Stimulated activated CD4-positive, alpha-beta T cell treated with anti-CD3 and anti-CD28 coated beads, Interleukin-1b, Interleukin-23, amount 100 ng/mL, for 1 hour (primary cell): Measurements from ENCODE around the gene PSMB7.

ENCODE experiments used
- DNase-seq, 2 donors: peaks; one replicate each; pipeline ENCODE4 v3.0.0-alpha.2; 2020; ENCODE audit warnings: low read depth in 2 of 2

Gene PSMB7

GRCh38 chr9:124384210-124384609, 31.0 kb downstream of the PSMB7 start:
- DNase-seq: no peak

- DNase-seq: no peak
Observed at GRCh38 chr9:124381170-124381945, 33.9 kb downstream of the PSMB7 start.

DNA sequence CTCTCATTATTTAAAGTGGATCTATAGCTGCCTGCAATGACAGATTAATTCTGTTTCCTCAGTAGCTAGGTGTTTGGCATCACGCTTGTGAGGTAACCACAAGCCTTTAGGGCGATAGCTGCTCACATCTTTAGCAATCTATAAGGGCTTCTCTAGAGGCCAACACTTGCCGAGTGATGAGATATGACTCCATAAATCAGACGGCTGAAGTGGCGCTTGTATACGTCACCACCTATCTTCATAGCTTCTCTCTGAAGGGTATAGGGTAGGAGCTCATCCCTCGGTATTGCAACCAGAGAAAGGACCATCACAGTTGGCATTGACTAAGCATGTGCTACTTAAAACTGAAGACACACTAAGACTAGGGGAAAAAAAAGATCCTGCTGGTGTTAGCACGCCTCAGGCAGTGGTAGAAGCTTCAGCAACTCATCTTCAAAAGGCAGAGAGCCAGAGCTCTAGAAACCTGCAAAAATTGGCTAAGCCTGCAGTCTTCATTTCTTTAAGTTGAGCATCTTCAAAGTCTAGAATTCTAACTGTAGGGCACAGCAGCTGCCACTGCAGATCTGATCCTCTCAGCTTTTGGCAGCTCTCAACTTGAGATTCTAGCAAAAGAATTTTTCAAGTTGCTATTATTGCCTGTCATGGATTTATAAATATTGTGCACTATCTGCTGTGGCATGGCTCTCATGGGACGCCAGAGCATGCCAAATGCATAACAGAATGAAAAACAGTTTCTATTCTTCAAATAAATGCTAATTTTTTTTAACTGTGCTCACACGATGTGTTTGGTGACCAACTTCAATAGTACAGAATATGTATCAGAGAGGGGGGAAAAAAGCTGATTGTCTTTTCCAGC, 37.5 kb downstream of the PSMB7 start:
- DNase-seq: no peak

DNA sequence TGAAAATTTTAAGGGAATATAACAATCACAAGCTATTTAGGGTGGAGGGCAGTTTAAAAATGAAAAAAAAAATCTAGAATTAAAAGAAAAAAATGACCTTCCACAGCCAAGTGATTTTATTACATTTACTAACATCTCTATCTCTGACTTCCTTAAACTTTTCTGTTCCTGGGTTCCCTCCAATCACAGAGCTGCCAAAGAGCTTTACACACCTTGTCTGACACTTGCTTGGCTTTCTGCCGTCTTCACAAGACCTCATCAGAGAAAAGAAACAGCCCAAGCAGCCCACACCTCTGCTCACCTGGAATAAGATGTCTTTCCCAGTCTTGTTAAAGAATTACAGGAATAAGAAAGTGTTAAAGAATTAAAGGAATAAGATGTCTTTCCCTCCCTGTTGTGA, 38.9 kb downstream of the PSMB7 start:
- DNase-seq: no peak

GRCh38 chr9:124375726-124376125, 39.5 kb downstream of the PSMB7 start:
- no peak for DNase-seq

DNA sequence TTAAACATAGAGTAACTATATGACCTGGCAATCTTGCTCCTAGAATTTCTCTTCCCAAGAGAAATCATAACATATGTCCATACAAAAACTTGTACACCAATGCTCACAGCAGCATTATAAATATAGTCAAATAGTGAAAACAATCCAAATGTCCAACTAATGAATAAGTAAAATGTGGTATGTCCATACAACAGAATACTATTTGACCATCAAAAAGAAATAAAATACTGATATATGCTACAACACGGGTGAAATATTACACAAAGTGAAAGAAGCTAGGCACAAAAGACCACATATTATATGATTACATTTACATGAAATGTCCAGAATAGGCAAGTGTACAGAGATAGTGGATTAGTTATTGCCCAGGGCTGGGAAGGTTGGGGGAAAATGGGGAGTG, 41.4 kb downstream of the PSMB7 start:
- no peak for DNase-seq

DNA sequence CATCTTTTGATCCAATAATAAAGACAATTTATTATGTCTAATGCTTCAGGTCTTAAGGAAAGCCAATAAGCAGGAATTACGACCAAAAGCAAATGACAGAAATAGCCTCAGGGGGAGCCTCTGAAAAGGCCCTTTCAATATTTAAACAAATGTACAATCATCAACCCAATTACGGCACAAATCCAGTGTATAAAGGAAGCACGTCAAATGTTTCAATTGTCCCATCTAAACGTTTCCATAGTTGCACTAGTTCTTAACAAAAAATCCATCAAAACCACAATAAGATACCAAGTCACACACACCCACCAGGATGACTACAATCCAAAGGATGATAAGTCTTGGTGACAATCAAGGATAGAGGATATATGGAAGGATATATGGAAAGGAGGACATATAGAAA, 41.9 kb downstream of the PSMB7 start:
- no peak for DNase-seq

DNA sequence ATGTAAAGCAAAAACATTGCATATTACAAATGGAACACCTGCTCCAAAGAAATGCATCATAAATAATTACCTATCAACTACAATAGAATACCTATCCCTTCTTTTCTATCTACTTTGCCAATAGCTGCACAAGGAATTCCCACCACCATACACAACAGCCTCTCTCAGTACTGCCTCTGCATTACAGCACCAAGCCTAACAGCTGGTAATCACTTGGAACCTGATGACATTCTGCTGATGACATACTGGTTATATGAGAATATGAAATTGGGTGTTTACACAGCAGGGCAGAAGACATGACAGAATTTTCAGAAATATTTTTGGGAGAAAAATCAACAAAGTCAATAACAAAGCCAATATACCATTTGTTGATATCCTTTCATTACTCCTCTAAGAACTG, 43.2 kb downstream of the PSMB7 start:
- no peak for DNase-seq

GRCh38 chr9:124370896-124371582, 44.2 kb downstream of the PSMB7 start:
- no peak for DNase-seq

DNA sequence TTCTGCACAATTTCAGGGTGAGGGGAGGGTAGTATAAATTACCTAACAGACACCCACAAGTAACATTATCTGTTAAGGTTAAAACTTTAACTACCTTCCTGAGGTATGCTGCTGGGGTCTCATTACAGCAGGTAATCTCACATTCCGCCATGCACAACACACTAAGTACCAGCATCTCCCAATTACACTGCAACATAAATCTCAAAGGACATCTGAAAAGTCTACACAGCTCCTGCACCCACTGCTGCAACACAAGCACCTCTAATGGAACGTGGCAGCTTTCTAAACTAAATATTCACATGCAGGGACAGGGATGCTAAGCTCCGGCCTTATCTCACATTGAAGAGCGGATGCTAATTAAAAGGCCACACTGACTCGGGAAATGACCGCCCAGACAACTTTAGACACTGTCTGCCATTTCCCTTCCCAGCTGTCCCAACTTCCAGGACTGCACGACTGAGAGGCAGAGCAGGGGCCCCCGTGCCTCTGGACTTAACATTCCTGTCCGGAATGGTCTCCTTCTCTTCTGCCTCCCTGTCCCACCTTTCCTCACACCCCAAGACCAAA, 45.9 kb downstream of the PSMB7 start:
- DNase-seq: no peak

DNA sequence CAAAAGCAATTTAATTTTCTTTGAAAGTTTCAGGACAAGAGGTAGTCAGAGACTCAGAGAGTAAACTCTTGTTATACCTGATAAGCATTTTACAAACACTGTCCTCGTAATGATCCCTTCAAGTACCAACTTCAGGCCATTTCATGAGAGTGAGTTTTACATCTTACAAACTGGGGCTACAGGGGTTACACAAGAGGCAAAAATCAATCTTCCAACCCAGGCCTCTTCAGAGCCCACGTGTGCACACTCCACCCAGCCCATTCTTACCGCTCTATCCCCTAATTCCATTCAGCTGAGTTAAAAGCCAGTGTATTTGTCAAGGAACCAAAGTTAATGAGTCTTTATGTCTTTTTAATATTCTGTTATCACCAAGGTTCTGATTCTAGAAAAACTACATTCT, 46.5 kb downstream of the PSMB7 start:
- no peak for DNase-seq

DNA sequence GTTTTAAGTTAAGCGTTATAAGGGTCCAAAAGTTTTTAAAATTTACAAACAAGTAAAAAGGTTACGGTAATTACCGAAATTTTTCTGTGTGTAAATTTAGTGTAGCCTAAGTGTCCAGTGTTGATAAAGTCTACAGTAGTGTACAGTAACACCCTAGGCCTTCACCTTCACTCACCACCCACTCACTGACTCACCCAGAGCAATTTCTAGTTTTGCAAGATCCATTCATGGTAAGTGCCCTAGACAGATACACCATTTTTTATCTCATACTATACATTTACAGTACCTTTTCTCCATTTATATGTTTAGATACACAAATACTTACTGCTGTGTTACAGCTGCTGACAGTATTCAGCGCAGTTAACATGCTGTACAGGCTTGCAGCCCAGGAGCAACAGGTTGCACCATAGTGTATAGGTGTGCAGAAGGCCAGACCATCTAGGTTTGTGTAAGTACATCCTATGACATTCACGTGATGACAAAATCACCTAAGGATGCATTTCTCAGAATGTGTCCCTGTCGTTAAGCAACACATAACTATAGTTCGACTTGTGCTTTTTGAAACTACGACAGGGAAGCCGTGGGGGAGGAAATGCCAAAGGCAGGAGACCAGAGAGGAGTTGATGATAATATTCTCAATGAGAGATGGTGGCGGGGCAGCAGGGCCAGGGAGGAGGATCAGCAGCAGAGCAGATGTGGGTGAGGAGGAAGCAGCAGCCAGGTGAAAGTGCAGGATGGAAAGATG, 48.6 kb downstream of the PSMB7 start:
- no peak for DNase-seq

DNA sequence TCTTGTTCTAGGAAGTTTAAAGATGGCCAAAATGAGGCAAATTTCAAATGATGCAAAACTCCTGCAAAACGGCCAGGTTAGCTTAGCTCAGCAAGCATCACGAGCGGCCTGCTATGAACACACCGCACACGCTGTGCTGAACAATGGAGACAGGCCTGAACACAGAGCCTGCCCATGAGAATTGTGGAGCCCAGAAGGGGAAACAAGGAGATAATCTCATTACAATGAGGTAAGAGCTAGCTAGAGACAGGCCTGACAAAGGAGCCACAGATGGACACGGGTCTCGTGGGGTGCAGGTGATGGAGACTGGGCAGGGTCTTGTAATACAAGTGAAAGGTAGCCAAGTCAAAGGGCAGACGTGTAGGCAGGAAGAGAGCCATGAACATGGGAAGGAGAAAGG, 50.2 kb downstream of the PSMB7 start:
- DNase-seq: no peak

- no peak for DNase-seq
Observed at GRCh38 chr9:124364141-124364540, 51.1 kb downstream of the PSMB7 start.

DNA sequence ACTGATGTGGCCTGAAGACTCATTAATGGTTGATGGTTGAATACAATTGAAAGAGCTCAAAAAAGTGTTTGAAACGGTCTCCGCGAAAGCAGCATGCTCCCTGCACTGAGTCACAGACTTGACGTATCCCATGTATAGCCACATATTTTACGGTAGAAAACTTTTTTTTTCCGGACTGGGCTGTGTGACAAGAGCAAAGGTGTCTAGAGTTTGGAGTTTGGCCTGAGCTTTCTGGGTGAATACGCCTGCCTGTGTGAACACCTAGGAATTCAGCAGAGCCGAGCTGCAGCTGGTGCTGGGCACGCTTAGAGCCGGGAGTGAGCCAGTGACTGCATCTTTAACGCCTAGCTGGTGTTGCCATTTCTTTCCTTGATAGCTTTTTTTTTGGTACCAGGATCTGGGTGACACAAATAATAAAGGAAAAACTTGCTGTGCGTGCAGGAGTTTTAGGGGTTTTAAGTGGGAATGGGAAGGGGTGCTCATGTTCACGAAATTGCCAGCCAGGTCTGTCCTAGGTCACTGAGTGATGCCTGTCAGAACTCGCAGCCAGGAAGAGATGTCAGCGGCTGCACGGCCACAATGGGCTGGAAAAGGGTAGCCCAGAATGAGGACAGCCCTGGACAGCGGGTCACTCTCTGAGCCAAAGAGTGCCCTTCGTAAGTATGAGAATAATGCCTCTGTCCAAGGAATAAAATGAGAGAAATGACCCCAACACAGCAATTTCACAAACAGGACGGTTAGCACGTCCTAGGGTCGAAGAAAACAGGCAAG, 51.7 kb downstream of the PSMB7 start:
- no peak for DNase-seq

DNA sequence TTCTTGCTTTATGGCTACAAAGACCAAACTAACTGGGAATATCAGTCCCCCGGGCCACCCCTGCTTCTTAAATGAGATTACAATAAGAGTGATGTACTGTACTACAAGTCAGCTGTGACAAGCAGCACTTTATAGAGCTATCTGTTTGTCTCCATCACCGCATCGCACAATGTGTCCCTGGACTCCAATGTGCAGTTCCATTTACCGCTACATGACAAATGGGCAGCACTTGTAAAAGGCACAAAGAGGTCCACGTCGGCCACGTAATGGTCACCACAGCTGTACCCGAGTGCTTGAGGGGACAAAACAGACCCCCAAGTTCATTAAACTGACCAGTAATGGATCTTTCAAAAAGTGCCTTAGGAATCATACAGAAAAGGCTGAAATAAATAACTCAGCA, 54.1 kb downstream of the PSMB7 start:
- DNase-seq: no peak

DNA sequence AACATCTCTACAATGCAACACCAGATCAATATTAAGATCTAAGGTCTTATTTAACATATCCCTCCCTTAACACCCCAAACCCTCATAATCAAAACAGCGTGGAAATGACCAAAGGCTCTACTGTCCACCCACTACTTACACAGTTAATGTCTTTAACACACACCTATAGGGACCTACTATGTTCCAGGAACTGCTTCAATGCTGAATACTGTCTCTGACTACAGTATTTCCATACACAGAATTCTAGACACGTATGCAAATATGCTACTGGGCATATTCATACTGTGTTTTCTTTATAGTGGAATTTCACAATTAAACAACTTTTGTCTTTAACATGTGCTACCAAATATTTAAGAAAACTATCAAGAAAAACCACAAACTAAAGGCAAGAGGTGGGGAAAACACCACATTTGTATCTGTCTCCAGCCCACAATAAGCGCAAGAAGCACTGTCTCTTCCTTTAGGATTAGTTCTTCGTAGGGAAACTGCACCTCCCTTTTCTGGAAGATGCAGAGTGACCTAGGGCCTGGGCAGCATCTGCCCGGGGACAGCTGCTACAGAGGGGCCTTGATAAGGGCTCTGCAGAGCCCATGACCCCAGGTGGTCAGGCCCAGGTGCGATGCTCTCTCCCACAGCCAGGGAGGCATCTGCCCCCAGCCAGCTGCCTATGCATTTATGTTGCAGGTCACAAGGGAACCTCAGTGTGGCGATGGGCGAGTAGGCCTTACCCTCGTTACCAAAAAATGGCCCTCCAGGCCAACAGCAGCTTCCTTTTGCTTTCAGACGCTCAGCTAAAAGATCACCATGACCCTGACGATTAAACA, 55.2 kb downstream of the PSMB7 start:
- DNase-seq: no peak

DNA sequence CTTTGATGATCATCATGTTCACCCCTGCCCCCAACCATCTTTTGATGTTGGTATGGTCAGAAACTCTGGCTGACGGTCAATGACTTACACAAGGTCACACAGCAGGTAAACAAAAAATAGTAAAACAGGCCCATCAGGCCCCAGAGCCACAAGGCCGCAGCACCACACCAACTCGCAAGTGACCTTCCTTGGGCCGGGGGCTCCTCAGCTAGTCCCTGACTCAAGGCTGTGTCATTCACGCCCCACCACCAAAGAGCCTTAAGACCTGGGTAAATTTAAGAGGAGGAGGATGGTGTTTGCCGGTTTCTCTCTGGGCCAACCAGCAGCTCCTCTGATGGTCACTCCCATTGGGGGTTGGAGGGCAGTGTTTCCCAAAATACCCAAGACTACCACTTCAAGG, 55.8 kb downstream of the PSMB7 start:
- DNase-seq: no peak

DNA sequence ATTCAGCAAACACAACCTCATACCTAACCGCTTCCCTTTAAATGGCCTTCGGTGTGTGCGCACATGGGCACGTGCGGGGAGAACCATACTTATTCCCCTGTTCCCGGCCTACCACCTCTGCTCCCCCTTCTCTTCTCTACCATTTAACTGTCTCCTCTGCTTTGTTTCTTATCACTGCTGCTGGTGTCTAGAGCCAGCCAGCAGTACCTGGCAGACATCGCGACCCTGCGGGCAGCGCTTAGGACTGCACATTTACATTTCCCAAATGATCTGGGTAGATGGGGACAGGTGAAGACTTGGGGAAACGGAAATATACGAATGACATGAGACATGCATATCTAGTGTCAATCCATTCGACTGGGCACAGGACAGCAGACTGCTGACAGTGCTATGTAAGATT, 56.6 kb downstream of the PSMB7 start:
- no peak for DNase-seq
